CD14-positive monocyte (primary cell): ENCODE data around the gene NRROS. TPM values are rescaled to one million over a fixed set of nuclear protein-coding genes. Genes with fewer than 3 reads are reported as not detected.

Source experiments
- DNase-seq, 3 donors: peaks; one replicate each; pipeline ENCODE4 v3.0.0-alpha.2; 2011 to 2022
- H2AFZ ChIP-seq: 2 replicates; pipeline ENCODE4 v1.6.0; 2012; ENCODE audit warnings: mild to moderate bottlenecking, low read depth, low read length, inconsistent platforms; ENCODE audit not compliant: insufficient read depth, poor library complexity, severe bottlenecking
- H3K27ac ChIP-seq, 2 donors: 1 replicate in 1 of 2; 2 replicates in 1 of 2; pipeline ENCODE4 v1.5.1; 2012 to 2013; ENCODE audit warnings: low read length in 2 of 2, control low read depth in 1 of 2, inconsistent platforms in 1 of 2, low read depth in 1 of 2, mild to moderate bottlenecking in 1 of 2
- H3K27me3 ChIP-seq, 2 donors: one replicate each; pipeline versions ENCODE4 v1.6.0 to v1.6.1; 2011 to 2013; ENCODE audit warnings: low read length in 2 of 2; ENCODE audit not compliant: control insufficient read depth in 2 of 2, insufficient read depth in 2 of 2
- H3K36me3 ChIP-seq, 2 donors: replicated peaks in 1 of 2; 1 replicate in 1 of 2; 2 replicates in 1 of 2; pipeline versions ENCODE4 v1.5.1 to v1.6.1; 2012 to 2013; ENCODE audit warnings: low read length in 2 of 2, control low read depth in 1 of 2, inconsistent platforms in 1 of 2, mild to moderate bottlenecking in 1 of 2; ENCODE audit not compliant: insufficient read depth in 2 of 2, control insufficient read depth in 1 of 2
- H3K4me1 ChIP-seq, 2 donors: 1 replicate in 1 of 2; 2 replicates in 1 of 2; pipeline versions ENCODE4 v1.5.1 to v1.6.1; 2012 to 2013; ENCODE audit warnings: low read length in 2 of 2, control low read depth in 1 of 2, inconsistent platforms in 1 of 2, mild to moderate bottlenecking in 1 of 2, moderate library complexity in 1 of 2; ENCODE audit not compliant: insufficient read depth in 2 of 2, control insufficient read depth in 1 of 2
- H3K4me2 ChIP-seq: replicated peaks from 2 replicates; pipeline ENCODE3; 2012; ENCODE audit warnings: low read length, moderate library complexity, mild to moderate bottlenecking; ENCODE audit not compliant: poor library complexity, severe bottlenecking; ENCODE audit errors: extremely low read depth
- H3K4me3 ChIP-seq, 3 experiments: fragments of 200-600 bp in 1 of 3; sonication (generic) in 1 of 3; replicated peaks in 1 of 3; 1 replicate in 2 of 3; 2 replicates in 1 of 3; pipeline ENCODE4 v1.5.1; 2011 to 2013; ENCODE audit warnings: low read length in 3 of 3, mild to moderate bottlenecking in 3 of 3, control low read depth in 2 of 3, low read depth in 2 of 3, inconsistent platforms in 1 of 3, moderate library complexity in 1 of 3
- H3K79me2 ChIP-seq: 2 replicates; pipeline ENCODE4 v1.6.0; 2012; ENCODE audit warnings: mild to moderate bottlenecking, control low read depth, inconsistent platforms, low read length, moderate library complexity; ENCODE audit not compliant: insufficient read depth
- H3K9ac ChIP-seq: 2 replicates; pipeline ENCODE4 v1.6.0; 2017; ENCODE audit warnings: low read length, mild to moderate bottlenecking; ENCODE audit not compliant: insufficient read depth, poor library complexity, severe bottlenecking
- H3K9me3 ChIP-seq, 2 donors: replicated peaks in 1 of 2; 1 replicate in 1 of 2; 2 replicates in 1 of 2; pipeline versions ENCODE4 v1.5.1 to v1.6.1; 2012 to 2013; ENCODE audit warnings: low read length in 2 of 2, control low read depth in 1 of 2; ENCODE audit not compliant: control insufficient read depth in 1 of 2, insufficient read depth in 1 of 2
- H4K20me1 ChIP-seq: 2 replicates; pipeline ENCODE4 v1.6.0; 2012; ENCODE audit warnings: mild to moderate bottlenecking, low read length, control low read depth, moderate library complexity; ENCODE audit not compliant: insufficient read depth
- H3K27ac Mint-ChIP-seq, 7 donors: one replicate each; pipeline ENCODE4 v1.8.0; 2020; ENCODE audit warnings: mild to moderate bottlenecking in 7 of 7, mixed read lengths in 7 of 7, moderate library complexity in 6 of 7, inconsistent platforms in 2 of 7
- H3K27me3 Mint-ChIP-seq, 3 donors: one replicate each; pipeline ENCODE4 v1.8.0; 2021 to 2022; ENCODE audit warnings: low read depth in 3 of 3, mild to moderate bottlenecking in 3 of 3, mixed read lengths in 3 of 3, moderate library complexity in 3 of 3, inconsistent platforms in 1 of 3
- H3K36me3 Mint-ChIP-seq, 2 donors: one replicate each; pipeline ENCODE4 v1.8.0; 2020; ENCODE audit warnings: mixed read lengths in 2 of 2, inconsistent platforms in 1 of 2, mild to moderate bottlenecking in 1 of 2
- H3K4me1 Mint-ChIP-seq: one replicate; pipeline ENCODE4 v1.8.0; 2020; ENCODE audit warnings: mild to moderate bottlenecking, mixed read lengths
- H3K4me3 Mint-ChIP-seq, 2 donors: one replicate each; pipeline ENCODE4 v1.8.0; 2020; ENCODE audit warnings: mild to moderate bottlenecking in 2 of 2, mixed read lengths in 2 of 2, moderate library complexity in 1 of 2
- H3K9me3 Mint-ChIP-seq, 7 donors: one replicate each; pipeline ENCODE4 v1.8.0; 2020 to 2022; ENCODE audit warnings: mixed read lengths in 7 of 7, mild to moderate bottlenecking in 6 of 7, moderate library complexity in 6 of 7, inconsistent platforms in 2 of 7
- CTCF ChIP-seq: fragments of 200-600 bp; IDR thresholded peaks from one replicate; pipeline ENCODE4 v1.8.0; 2022; ENCODE audit warnings: antibody characterized with exemption, mild to moderate bottlenecking
- WGBS: methylation state at CpG from one replicate; pipeline ENCODE4 v1.1.5; 2013; ENCODE audit warnings: missing lambda C conversion rate; ENCODE audit not compliant: insufficient coverage; 5-methylcytosine and 5-hydroxymethylcytosine counted together
- intact Hi-C, 2 donors: fragments of 100-400 bp; cut with micrococcal nuclease; formaldehyde crosslinking; loops; one replicate each; pipeline versions ENCODE4 v1.15.0 to v1.15.1; 2023
- polyA plus RNA-seq, 3 donors: library from polyadenylated mRNA; depleted of rRNA in 1 of 3; unstranded in 2 of 3; stranded (reverse) in 1 of 3; fragments of 300-500 nt in 2 of 3; fragments of >200 nt in 1 of 3; fragmentation: Illumina TruSeq in 2 of 3; gene quantifications; 1 replicate in 2 of 3; 2 replicates in 1 of 3; pipeline ENCODE4 v1.2.3, GENCODE V29; 2012 to 2021

Gene NRROS
- polyA plus RNA-seq, 3 donors = 5.9 to 109 (median 7.5) TPM

GRCh38 chr3:196620161-196620604, 19.3 kb upstream of the NRROS start:
- peaks cover 86 to 91% of the 10 kb centered on the region in 2 donors for H3K4me1 ChIP-seq
- TF ChIP-seq CTCF = no peak
- peak overlapping the region; percentile 81 to 93 for H3K27ac ChIP-seq
- no peaks in the 10 kb centered on the region for H3K36me3 ChIP-seq
- peak overlapping the region in 1 of 3 experiments; percentile 27 for H3K4me3 ChIP-seq
- no peaks in the 10 kb centered on the region for H4K20me1 ChIP-seq
- H3K36me3 Mint-ChIP-seq = peaks cover 0 to 9% of the 10 kb centered on the region in 2 donors
- no peaks in the 10 kb centered on the region for H3K27me3 ChIP-seq
- H3K4me1 Mint-ChIP-seq = peaks cover 79% of the 10 kb centered on the region
- H3K27me3 Mint-ChIP-seq = peaks cover 0 to 2% (median 0%) of the 10 kb centered on the region in 3 donors
- H3K4me3 Mint-ChIP-seq = peak overlapping the region; percentile 59 to 71
- 0% methylated on average over 7 of the region's 10 CpGs for WGBS
- peak overlapping the region; percentile 41 for H3K4me2 ChIP-seq
- H3K27ac Mint-ChIP-seq = peak overlapping the region; percentile 95 to 100 (median 99)
- intact Hi-C loops = loop anchor here in 1 of 2 donors (5.0 kb wide), 1 partner anchor 67 kb away; no protein-coding TSS in a partner anchor
- H2AFZ ChIP-seq = no peak overlapping the region
- peak; percentile 91 to 97 (median 95) for DNase-seq
- peaks cover 0 to 3% (median 0%) of the 10 kb centered on the region in 7 donors for H3K9me3 Mint-ChIP-seq
- H3K9me3 ChIP-seq = no peaks in the 10 kb centered on the region
- H3K9ac ChIP-seq = no peak overlapping the region
- H3K79me2 ChIP-seq = peaks cover 26% of the 10 kb centered on the region

- Histone ChIP-seq H3K79me2 (peaks cover 26% of the 10 kb centered on the region), H3K4me3 (peak overlapping the region in 1 of 3 experiments; percentile 27), H3K36me3 (no peaks in the 10 kb centered on the region), H2AFZ (no peak overlapping the region), H3K27me3 (no peaks in the 10 kb centered on the region), H3K9me3 (no peaks in the 10 kb centered on the region), H3K4me2 (peak overlapping the region; percentile 41), H3K9ac (no peak overlapping the region), H3K4me1 (peaks cover 91 to 96% of the 10 kb centered on the region in 2 donors), H4K20me1 (no peaks in the 10 kb centered on the region), H3K27ac (peak overlapping the region; percentile 81 to 93)
- no peak for TF ChIP-seq CTCF
- Mint-ChIP-seq H3K27me3 (peaks cover 0 to 2% (median 0%) of the 10 kb centered on the region in 3 donors), H3K4me3 (peak overlapping the region; percentile 59 to 71), H3K36me3 (peaks cover 0 to 9% of the 10 kb centered on the region in 2 donors), H3K27ac (peak overlapping the region; percentile 95 to 100 (median 99)), H3K9me3 (peaks cover 0 to 3% (median 0%) of the 10 kb centered on the region in 7 donors), H3K4me1 (peaks cover 83% of the 10 kb centered on the region)
- no peak for DNase-seq
- no CpG with 5 or more reads among the region's 2 CpGs for WGBS
- intact Hi-C loops = loop anchor here in 1 of 2 donors (5.0 kb wide), 1 partner anchor 67 kb away; no protein-coding TSS in a partner anchor
These were observed 18.8 kb upstream of the NRROS start for GRCh38 chr3:196620684-196621083.
